SK-N-SH (cell line): Measurements from ENCODE around the gene MTPN. TPM values are rescaled to one million over a fixed set of nuclear protein-coding genes. Genes with fewer than 3 reads are reported as not detected.

Experiments used
- CTCF ChIA-PET: fragments of 300-600, 350-600 bp; formaldehyde crosslinking; extraction: SDS; loops from one replicate; lab custom pipeline; 2021; lab: Yijun Ruan, JAX
- POLR2A ChIA-PET: fragments of 350-600 bp; sonication (Branson Sonifier 250); formaldehyde crosslinking; extraction: SDS; loops from one replicate; lab custom pipeline; 2020; ENCODE audit warnings: antibody characterized with exemption, inconsistent platforms; lab: Yijun Ruan, JAX
- DNase-seq: peaks from one replicate; pipeline ENCODE4 v3.0.0; 2012
- H2AFZ ChIP-seq: fragments of 200-600 bp; sonication (generic); 2 replicates; pipeline ENCODE4 v1.8.1; 2016; ENCODE audit warnings: antibody characterized with exemption, mild to moderate bottlenecking, low read depth
- H3F3A ChIP-seq: fragments of 200-600 bp; sonication (generic); replicated peaks from 2 replicates; pipeline ENCODE3; 2016; ENCODE audit warnings: antibody characterized with exemption, mild to moderate bottlenecking; ENCODE audit not compliant: insufficient read depth
- H3K27ac ChIP-seq, 2 experiments: fragments of 200-500 bp in 1 of 2; fragments of 200-600 bp in 1 of 2; sonication (Bioruptor generic) in 1 of 2; sonication (generic), shearing (Covaris generic) in 1 of 2; 2 replicates each; pipeline versions ENCODE4 v1.5.1 to v1.6.1; 2014 to 2016; ENCODE audit warnings: low read depth in 2 of 2, inconsistent platforms in 1 of 2, low read length in 1 of 2, mild to moderate bottlenecking in 1 of 2, mixed read lengths in 1 of 2
- H3K27me3 ChIP-seq: fragments of 200-600 bp; sonication (generic), shearing (Covaris generic); 2 replicates; pipeline ENCODE4 v1.6.1; 2016; ENCODE audit warnings: mixed run types; ENCODE audit not compliant: insufficient read depth
- H3K36me3 ChIP-seq, 2 experiments: fragments of 200-500 bp in 1 of 2; fragments of 200-600 bp in 1 of 2; sonication (Bioruptor generic) in 1 of 2; sonication (generic) in 1 of 2; replicated peaks in 1 of 2; 2 replicates each; pipeline versions ENCODE3 to v1.5.1; 2014 to 2016; ENCODE audit warnings: low read length in 1 of 2, mild to moderate bottlenecking in 1 of 2; ENCODE audit not compliant: insufficient read depth in 2 of 2, control insufficient read depth in 1 of 2
- H3K4me1 ChIP-seq, 2 experiments: fragments of 200-500 bp in 1 of 2; fragments of 200-600 bp in 1 of 2; sonication (Bioruptor generic) in 1 of 2; sonication (generic), shearing (Covaris generic) in 1 of 2; 2 replicates each; pipeline versions ENCODE4 v1.5.1 to v1.6.1; 2014 to 2016; ENCODE audit warnings: low read depth in 1 of 2, low read length in 1 of 2, mixed run types in 1 of 2; ENCODE audit not compliant: insufficient read depth in 2 of 2, control insufficient read depth in 1 of 2
- H3K4me2 ChIP-seq: fragments of 200-600 bp; sonication (generic), shearing (Covaris generic); 2 replicates; pipeline ENCODE4 v1.6.1; 2017; ENCODE audit warnings: mixed run types
- H3K4me3 ChIP-seq, 2 experiments: fragments of 200-500 bp in 1 of 2; fragments of 200-600 bp in 1 of 2; sonication (Bioruptor generic) in 1 of 2; sonication (generic), shearing (Covaris generic) in 1 of 2; 2 replicates each; pipeline versions ENCODE4 v1.5.1 to v1.8.1; 2014 to 2016; ENCODE audit warnings: low read depth in 2 of 2, inconsistent platforms in 1 of 2, low read length in 1 of 2, mild to moderate bottlenecking in 1 of 2, mixed read lengths in 1 of 2, moderate library complexity in 1 of 2
- H3K79me2 ChIP-seq: fragments of 200-600 bp; sonication (generic); 2 replicates; pipeline ENCODE4 v1.8.1; 2017; ENCODE audit warnings: mild to moderate bottlenecking; ENCODE audit not compliant: insufficient read depth
- H3K9ac ChIP-seq: fragments of 200-600 bp; sonication (generic); 2 replicates; pipeline ENCODE4 v1.6.1; 2017; ENCODE audit warnings: mixed run types
- H3K9me2 ChIP-seq: fragments of 200-600 bp; sonication (generic); 2 replicates; pipeline ENCODE4 v1.6.1; 2017; ENCODE audit warnings: mixed run types
- H3K9me3 ChIP-seq: fragments of 200-600 bp; sonication (generic); 2 replicates; pipeline ENCODE4 v1.6.1; 2017; ENCODE audit warnings: mixed run types, mild to moderate bottlenecking, moderate library complexity
- H4K20me1 ChIP-seq: fragments of 200-600 bp; sonication (generic); 2 replicates; pipeline ENCODE4 v1.6.1; 2017; ENCODE audit warnings: mild to moderate bottlenecking, mixed run types; ENCODE audit not compliant: insufficient read depth
- CHD2 ChIP-seq: fragments of 150-350 bp; IDR thresholded peaks from 2 replicates; pipeline ENCODE4 v1.6.1; 2018; ENCODE audit warnings: low read length; ENCODE audit not compliant: partially characterized antibody
- ELF1 ChIP-seq: IDR thresholded peaks from 2 replicates; pipeline ENCODE4 v1.4.0; 2012
- FOSL2 ChIP-seq: IDR thresholded peaks from 2 replicates; pipeline ENCODE4 v1.4.0; 2012; ENCODE audit warnings: low read depth, mild to moderate bottlenecking, moderate library complexity, borderline replicate concordance
- FOXM1 ChIP-seq: IDR thresholded peaks from 2 replicates; pipeline ENCODE4 v1.4.0; 2012; ENCODE audit warnings: low read depth, mild to moderate bottlenecking
- GATA2 ChIP-seq: sonication (generic); formaldehyde crosslinking; IDR thresholded peaks from 2 replicates; pipeline ENCODE4 v1.5.0; 2020; ENCODE audit warnings: mild to moderate bottlenecking, missing genetic modification reagents
- MAX ChIP-seq: IDR thresholded peaks from 2 replicates; pipeline ENCODE4 v1.4.0; 2012; ENCODE audit warnings: low read depth
- NFIC ChIP-seq: IDR thresholded peaks from 2 replicates; pipeline ENCODE4 v1.4.0; 2012; ENCODE audit warnings: borderline replicate concordance
- POLR2AphosphoS5 ChIP-seq: IDR thresholded peaks from 2 replicates; pipeline ENCODE4 v1.6.1; 2012; ENCODE audit warnings: low read depth, low read length
- RFX5 ChIP-seq: IDR thresholded peaks from 2 replicates; pipeline ENCODE4 v1.6.1; 2012; ENCODE audit warnings: mild to moderate bottlenecking, improper control_type of control experiment, low read length
- RXRA ChIP-seq: IDR thresholded peaks from 2 replicates; pipeline ENCODE4 v1.4.0; 2012; ENCODE audit warnings: low read depth, mild to moderate bottlenecking, borderline replicate concordance
- TEAD4 ChIP-seq: IDR thresholded peaks from 2 replicates; pipeline ENCODE4 v1.4.0; 2012; ENCODE audit warnings: mild to moderate bottlenecking, borderline replicate concordance; ENCODE audit not compliant: insufficient read depth
- ZBTB33 ChIP-seq: IDR thresholded peaks from 2 replicates; pipeline ENCODE4 v1.4.0; 2012; ENCODE audit warnings: low read depth, borderline replicate concordance
- WGBS: methylation state at CpG from one replicate; pipeline ENCODE4 v1.1.6; 2017; ENCODE audit warnings: low lambda C conversion rate; 5-methylcytosine and 5-hydroxymethylcytosine counted together
- polyA plus RNA-seq, 3 experiments: library from polyadenylated mRNA; depleted of rRNA; stranded (reverse); fragments of >200 nt; gene quantifications; 2 replicates each; pipeline ENCODE4 v1.2.3, GENCODE V29; 2012
- TF ChIP-seq, protein P1 (sequence below): fragments of 150-350 bp; IDR thresholded peaks from 2 replicates; pipeline ENCODE4 v1.6.1; 2016; ENCODE audit warnings: mild to moderate bottlenecking, low read depth, low read length

The MTPN gene
- polyA plus RNA-seq, 1 of the 3 experiments (the other 2 are of a cell fraction), result 135 TPM

DNA sequence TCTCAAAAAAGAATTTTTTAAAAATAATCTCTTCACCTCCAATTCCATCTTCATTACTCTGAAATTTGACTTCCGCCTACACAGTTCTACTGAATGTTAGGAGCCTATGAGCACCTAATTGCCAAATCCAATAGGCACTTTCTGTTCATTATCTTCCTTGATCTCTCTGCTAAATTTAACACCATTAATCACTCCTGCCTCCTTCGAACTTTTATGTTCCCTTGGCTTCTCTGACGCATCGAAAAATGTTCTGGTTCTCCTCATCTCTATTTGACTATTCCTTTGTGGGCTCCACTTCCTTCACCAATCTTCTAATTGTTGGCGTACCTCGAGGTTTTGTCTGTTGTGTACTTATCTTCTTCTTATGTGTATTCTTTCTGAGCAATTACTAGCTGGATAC is 87.3 kb downstream of the MTPN start:
- Histone ChIP-seq H3K9me2 (no peaks in the 10 kb centered on the region), H3K4me1 (no peaks in the 10 kb centered on the region), H3F3A (no peaks in the 10 kb centered on the region), H3K79me2 (no peaks in the 10 kb centered on the region), H2AFZ (no peak overlapping the region), H3K4me2 (no peak overlapping the region), H3K9ac (no peak overlapping the region), H3K9me3 (no peaks in the 10 kb centered on the region), H4K20me1 (no peaks in the 10 kb centered on the region), H3K36me3 (no peaks in the 10 kb centered on the region), H3K27me3 (no peaks in the 10 kb centered on the region), H3K4me3 (no peak overlapping the region), H3K27ac (no peak overlapping the region)
- CTCF ChIA-PET, result no interaction called here
- POLR2A ChIA-PET, result no interaction called here
- 63% methylated on average over 6 of the region's 6 CpGs for WGBS
- DNase-seq, result no peak
- no peak for TF ChIP-seq ELF1
- TF ChIP-seq FOSL2, result no peak
- TF ChIP-seq MAX, result no peak
- no peak for TF ChIP-seq TEAD4
- no peak for TF ChIP-seq CHD2
- TF ChIP-seq ZBTB33, result no peak
- no peak for TF ChIP-seq NFIC
- no peak for TF ChIP-seq POLR2AphosphoS5

DNA sequence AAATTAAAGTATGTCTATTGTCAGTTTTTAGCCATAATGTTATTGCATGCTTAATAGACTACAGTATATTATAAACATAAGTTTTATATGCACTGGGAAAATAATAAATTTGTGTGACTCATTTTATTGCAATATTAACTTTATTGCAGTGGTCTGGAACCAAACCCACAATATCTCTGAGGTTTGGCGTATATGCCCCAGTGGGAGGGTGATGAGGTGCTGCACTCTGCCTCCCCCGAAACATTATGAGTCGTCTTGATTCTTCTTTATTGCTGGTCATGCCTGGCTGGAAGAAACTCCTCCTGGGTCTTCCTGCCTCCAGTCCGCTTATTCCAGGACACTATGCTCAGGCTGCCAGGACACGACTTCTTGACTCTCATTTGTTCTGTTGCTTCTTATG is 88.4 kb downstream of the MTPN start:
- no peak overlapping the region for H3K4me3 ChIP-seq
- no peak overlapping the region for H3K27ac ChIP-seq
- no peaks in the 10 kb centered on the region for H3K79me2 ChIP-seq
- no peaks in the 10 kb centered on the region for H3K27me3 ChIP-seq
- ChIA-PET CTCF (no interaction called here), POLR2A (no interaction called here)
- H3K9me3 ChIP-seq, result no peaks in the 10 kb centered on the region
- H3K9ac ChIP-seq, result no peak overlapping the region
- no peak overlapping the region for H3K4me2 ChIP-seq
- no peaks in the 10 kb centered on the region for H3K9me2 ChIP-seq
- no peaks in the 10 kb centered on the region for H3K4me1 ChIP-seq
- no peaks in the 10 kb centered on the region for H3K36me3 ChIP-seq
- TF ChIP-seq RFX5 (no peak), GATA2 (CRISPR knock-in tag) (no peak), POLR2AphosphoS5 (no peak), FOXM1 (no peak), RXRA (no peak)
- TF ChIP-seq, protein P1, sequence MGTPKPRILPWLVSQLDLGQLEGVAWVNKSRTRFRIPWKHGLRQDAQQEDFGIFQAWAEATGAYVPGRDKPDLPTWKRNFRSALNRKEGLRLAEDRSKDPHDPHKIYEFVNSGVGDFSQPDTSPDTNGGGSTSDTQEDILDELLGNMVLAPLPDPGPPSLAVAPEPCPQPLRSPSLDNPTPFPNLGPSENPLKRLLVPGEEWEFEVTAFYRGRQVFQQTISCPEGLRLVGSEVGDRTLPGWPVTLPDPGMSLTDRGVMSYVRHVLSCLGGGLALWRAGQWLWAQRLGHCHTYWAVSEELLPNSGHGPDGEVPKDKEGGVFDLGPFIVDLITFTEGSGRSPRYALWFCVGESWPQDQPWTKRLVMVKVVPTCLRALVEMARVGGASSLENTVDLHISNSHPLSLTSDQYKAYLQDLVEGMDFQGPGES, result no peak
- TF ChIP-seq, all 33 proteins: peak for 0
- WGBS, result 74% methylated on average over 5 of the region's 5 CpGs
- Histone ChIP-seq H3F3A (no peaks in the 10 kb centered on the region), H4K20me1 (no peaks in the 10 kb centered on the region), H2AFZ (no peak overlapping the region)
- DNase-seq, result no peak
